Upper lobe of left lung (tissue), 4 donors: Measurements from ENCODE around the gene AGAP1.

Experiments used
- POLR2A ChIP-seq, 4 donors: fragments of 450-650 bp; IDR thresholded peaks; one replicate each; pipeline ENCODE4 v1.5.1; 2016 to 2017; ENCODE audit warnings: antibody characterized with exemption in 4 of 4, mild to moderate bottlenecking in 2 of 4
- POLR2AphosphoS5 ChIP-seq, 2 donors: sonication (generic); formaldehyde crosslinking; IDR thresholded peaks; one replicate each; pipeline ENCODE4 v1.5.1; 2017; ENCODE audit warnings: antibody characterized with exemption in 2 of 2
- TF ChIP-seq, protein P1 (sequence below), 6 experiments: fragments of 450-650 bp in 4 of 6; fragments of 200-600 bp in 2 of 6; sonication (generic) in 2 of 6; IDR thresholded peaks; one replicate each; pipeline ENCODE4 v1.5.1; 2016 to 2019; ENCODE audit warnings: antibody characterized with exemption in 6 of 6

DNA sequence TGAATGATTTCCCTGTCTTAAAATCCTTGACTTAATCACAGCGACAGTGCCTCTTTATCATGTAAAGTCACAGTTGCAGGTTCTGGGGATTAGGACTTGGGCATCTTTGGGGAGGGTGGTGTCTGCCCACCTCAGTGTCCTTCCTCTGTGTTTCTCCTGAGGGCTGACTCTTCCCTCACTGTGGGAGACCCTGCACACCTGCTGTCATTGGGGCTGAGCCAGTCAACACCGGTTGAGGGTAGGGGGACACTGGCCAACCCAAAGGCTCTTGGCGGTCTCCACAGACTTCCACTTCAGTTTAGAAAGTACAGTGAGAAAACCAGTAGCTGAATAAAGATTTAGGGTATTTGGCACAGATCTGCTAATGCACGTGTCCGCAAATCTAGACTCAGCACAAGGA is 36.9 kb downstream of the AGAP1 start:
- TF ChIP-seq, protein P1, sequence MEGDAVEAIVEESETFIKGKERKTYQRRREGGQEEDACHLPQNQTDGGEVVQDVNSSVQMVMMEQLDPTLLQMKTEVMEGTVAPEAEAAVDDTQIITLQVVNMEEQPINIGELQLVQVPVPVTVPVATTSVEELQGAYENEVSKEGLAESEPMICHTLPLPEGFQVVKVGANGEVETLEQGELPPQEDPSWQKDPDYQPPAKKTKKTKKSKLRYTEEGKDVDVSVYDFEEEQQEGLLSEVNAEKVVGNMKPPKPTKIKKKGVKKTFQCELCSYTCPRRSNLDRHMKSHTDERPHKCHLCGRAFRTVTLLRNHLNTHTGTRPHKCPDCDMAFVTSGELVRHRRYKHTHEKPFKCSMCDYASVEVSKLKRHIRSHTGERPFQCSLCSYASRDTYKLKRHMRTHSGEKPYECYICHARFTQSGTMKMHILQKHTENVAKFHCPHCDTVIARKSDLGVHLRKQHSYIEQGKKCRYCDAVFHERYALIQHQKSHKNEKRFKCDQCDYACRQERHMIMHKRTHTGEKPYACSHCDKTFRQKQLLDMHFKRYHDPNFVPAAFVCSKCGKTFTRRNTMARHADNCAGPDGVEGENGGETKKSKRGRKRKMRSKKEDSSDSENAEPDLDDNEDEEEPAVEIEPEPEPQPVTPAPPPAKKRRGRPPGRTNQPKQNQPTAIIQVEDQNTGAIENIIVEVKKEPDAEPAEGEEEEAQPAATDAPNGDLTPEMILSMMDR (IDR thresholded peaks at IDR 0.05) = no peak
- no peak for TF ChIP-seq POLR2A (IDR thresholded peaks at IDR 0.05)
- no peak for TF ChIP-seq POLR2AphosphoS5 (IDR thresholded peaks at IDR 0.05)
